ENCODE results near the gene SEC14L6. TPM values are rescaled to one million over a fixed set of nuclear protein-coding genes. Genes with fewer than 3 reads are reported as not detected.

The SEC14L6 gene
- polyA plus RNA-seq, 3 donors = not detected

GRCh38 chr22:30572840-30573593, 26.5 kb upstream of the SEC14L6 start:
- H3K36me3 ChIP-seq (replicated peaks in 1 of 2; ENCODE audit: control insufficient read depth in 1 of 2, insufficient read depth in 2 of 2, low read length in 2 of 2) = peaks cover 27 to 31% of the 10 kb centered on the region in 2 donors
- no peak for DNase-seq
- H3K9me3 ChIP-seq (replicated peaks in 1 of 2; ENCODE audit: control insufficient read depth in 1 of 2, insufficient read depth in 1 of 2, low read length in 2 of 2) = no peaks in the 10 kb centered on the region
- no peak overlapping the region for H3K9ac ChIP-seq (ENCODE audit: insufficient read depth, low read length, poor library complexity, severe bottlenecking)
- Mint-ChIP-seq H3K4me3 (no peak overlapping the region), H3K36me3 (peaks cover 26 to 31% of the 10 kb centered on the region in 2 donors), H3K27me3 (ENCODE audit: low read depth in 3 of 3) (peaks cover 24 to 27% (median 25%) of the 10 kb centered on the region in 3 donors), H3K27ac (peak overlapping the region in 2 of 7 donors; percentile 31 to 32), H3K9me3 (peaks cover 0 to 3% (median 0%) of the 10 kb centered on the region in 7 donors), H3K4me1 (peaks cover 4% of the 10 kb centered on the region)
- H3K27ac ChIP-seq (ENCODE audit: low read depth in 1 of 2, low read length in 2 of 2) = no peak overlapping the region
- H3K27me3 ChIP-seq (ENCODE audit: control insufficient read depth in 2 of 2, insufficient read depth in 2 of 2, low read length in 2 of 2) = peaks cover 0 to 20% of the 10 kb centered on the region in 2 donors
- WGBS (ENCODE audit: insufficient coverage) = 59% methylated on average over 9 of the region's 12 CpGs
- TF ChIP-seq, protein P1, sequence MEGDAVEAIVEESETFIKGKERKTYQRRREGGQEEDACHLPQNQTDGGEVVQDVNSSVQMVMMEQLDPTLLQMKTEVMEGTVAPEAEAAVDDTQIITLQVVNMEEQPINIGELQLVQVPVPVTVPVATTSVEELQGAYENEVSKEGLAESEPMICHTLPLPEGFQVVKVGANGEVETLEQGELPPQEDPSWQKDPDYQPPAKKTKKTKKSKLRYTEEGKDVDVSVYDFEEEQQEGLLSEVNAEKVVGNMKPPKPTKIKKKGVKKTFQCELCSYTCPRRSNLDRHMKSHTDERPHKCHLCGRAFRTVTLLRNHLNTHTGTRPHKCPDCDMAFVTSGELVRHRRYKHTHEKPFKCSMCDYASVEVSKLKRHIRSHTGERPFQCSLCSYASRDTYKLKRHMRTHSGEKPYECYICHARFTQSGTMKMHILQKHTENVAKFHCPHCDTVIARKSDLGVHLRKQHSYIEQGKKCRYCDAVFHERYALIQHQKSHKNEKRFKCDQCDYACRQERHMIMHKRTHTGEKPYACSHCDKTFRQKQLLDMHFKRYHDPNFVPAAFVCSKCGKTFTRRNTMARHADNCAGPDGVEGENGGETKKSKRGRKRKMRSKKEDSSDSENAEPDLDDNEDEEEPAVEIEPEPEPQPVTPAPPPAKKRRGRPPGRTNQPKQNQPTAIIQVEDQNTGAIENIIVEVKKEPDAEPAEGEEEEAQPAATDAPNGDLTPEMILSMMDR (IDR thresholded peaks at IDR 0.05) = no peak
- H3K4me2 ChIP-seq (replicated peaks; ENCODE audit: extremely low read depth, low read length, poor library complexity, severe bottlenecking) = no peak overlapping the region
- intact Hi-C loops (cut with micrococcal nuclease) = no loop called here
- H3K79me2 ChIP-seq (ENCODE audit: insufficient read depth, low read length) = no peaks in the 10 kb centered on the region
- H4K20me1 ChIP-seq (ENCODE audit: insufficient read depth, low read length) = no peaks in the 10 kb centered on the region
- no peak overlapping the region for H3K4me3 ChIP-seq (replicated peaks in 1 of 3; ENCODE audit: low read depth in 2 of 3, low read length in 3 of 3)
- H2AFZ ChIP-seq (ENCODE audit: insufficient read depth, low read depth, low read length, poor library complexity, severe bottlenecking) = no peak overlapping the region
- H3K4me1 ChIP-seq (ENCODE audit: control insufficient read depth in 1 of 2, insufficient read depth in 2 of 2, low read length in 2 of 2) = no peaks in the 10 kb centered on the region

DNA sequence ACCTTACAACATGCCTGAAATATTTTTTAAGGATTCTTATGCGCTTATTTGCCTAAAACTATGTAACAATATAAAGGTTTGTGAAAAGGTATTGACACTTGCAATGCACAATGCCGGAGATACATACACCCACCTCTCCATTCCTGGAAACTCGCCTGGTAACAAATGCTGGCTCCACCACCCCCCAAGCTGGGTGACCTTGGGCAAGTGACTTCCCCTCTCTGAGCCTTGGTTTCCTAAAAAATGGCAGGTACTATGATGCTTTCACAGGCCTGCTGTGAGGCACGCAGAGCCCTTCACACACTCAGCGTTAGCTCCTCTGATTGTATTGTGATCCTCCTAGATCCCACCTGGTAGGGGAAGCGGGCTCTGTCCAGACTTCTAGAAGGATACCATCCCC, 25.7 kb upstream of the SEC14L6 start:
- Mint-ChIP-seq H3K27ac (no peak overlapping the region), H3K4me1 (peaks cover 4% of the 10 kb centered on the region), H3K36me3 (peaks cover 18 to 23% of the 10 kb centered on the region in 2 donors), H3K4me3 (no peak overlapping the region), H3K27me3 (ENCODE audit: low read depth in 3 of 3) (peaks cover 24 to 29% (median 26%) of the 10 kb centered on the region in 3 donors), H3K9me3 (peaks cover 0 to 3% (median 0%) of the 10 kb centered on the region in 7 donors)
- H3K27me3 ChIP-seq (ENCODE audit: control insufficient read depth in 2 of 2, insufficient read depth in 2 of 2, low read length in 2 of 2) = peaks cover 0 to 20% of the 10 kb centered on the region in 2 donors
- H3K4me1 ChIP-seq (ENCODE audit: control insufficient read depth in 1 of 2, insufficient read depth in 2 of 2, low read length in 2 of 2) = no peaks in the 10 kb centered on the region
- no peak overlapping the region for H3K4me3 ChIP-seq (replicated peaks in 1 of 3; ENCODE audit: low read depth in 2 of 3, low read length in 3 of 3)
- no peaks in the 10 kb centered on the region for H3K9me3 ChIP-seq (replicated peaks in 1 of 2; ENCODE audit: control insufficient read depth in 1 of 2, insufficient read depth in 1 of 2, low read length in 2 of 2)
- H2AFZ ChIP-seq (ENCODE audit: insufficient read depth, low read depth, low read length, poor library complexity, severe bottlenecking) = no peak overlapping the region
- WGBS (ENCODE audit: insufficient coverage) = 96% methylated on average over 4 of the region's 6 CpGs
- intact Hi-C loops (cut with micrococcal nuclease) = no loop called here
- no peaks in the 10 kb centered on the region for H3K79me2 ChIP-seq (ENCODE audit: insufficient read depth, low read length)
- no peak overlapping the region for H3K27ac ChIP-seq (ENCODE audit: low read depth in 1 of 2, low read length in 2 of 2)
- TF ChIP-seq, protein P1 (IDR thresholded peaks at IDR 0.05) = no peak
- H4K20me1 ChIP-seq (ENCODE audit: insufficient read depth, low read length) = no peaks in the 10 kb centered on the region
- peaks cover 19 to 23% of the 10 kb centered on the region in 2 donors for H3K36me3 ChIP-seq (replicated peaks in 1 of 2; ENCODE audit: control insufficient read depth in 1 of 2, insufficient read depth in 2 of 2, low read length in 2 of 2)
- H3K4me2 ChIP-seq (replicated peaks; ENCODE audit: extremely low read depth, low read length, poor library complexity, severe bottlenecking) = no peak overlapping the region
- H3K9ac ChIP-seq (ENCODE audit: insufficient read depth, low read length, poor library complexity, severe bottlenecking) = no peak overlapping the region
- DNase-seq = no peak

All from CD14-positive monocyte (primary cell).